DND-41 (cell line): Measurements from ENCODE around the gene DUS3L.

Source experiments
- EZH2 ChIP-seq: IDR thresholded peaks from 3 replicates; pipeline ENCODE4 v1.6.1; 2012; ENCODE audit warnings: borderline replicate concordance, low read depth, mild to moderate bottlenecking, moderate library complexity, low read length, inconsistent platforms; ENCODE audit not compliant: severe bottlenecking
- TF ChIP-seq, protein P1 (sequence below): IDR thresholded peaks from 2 replicates; pipeline ENCODE4 v1.5.1; 2012; ENCODE audit warnings: borderline replicate concordance, low read length, moderate library complexity, mild to moderate bottlenecking; ENCODE audit not compliant: poor library complexity, severe bottlenecking; ENCODE audit errors: extremely low read depth

DNA sequence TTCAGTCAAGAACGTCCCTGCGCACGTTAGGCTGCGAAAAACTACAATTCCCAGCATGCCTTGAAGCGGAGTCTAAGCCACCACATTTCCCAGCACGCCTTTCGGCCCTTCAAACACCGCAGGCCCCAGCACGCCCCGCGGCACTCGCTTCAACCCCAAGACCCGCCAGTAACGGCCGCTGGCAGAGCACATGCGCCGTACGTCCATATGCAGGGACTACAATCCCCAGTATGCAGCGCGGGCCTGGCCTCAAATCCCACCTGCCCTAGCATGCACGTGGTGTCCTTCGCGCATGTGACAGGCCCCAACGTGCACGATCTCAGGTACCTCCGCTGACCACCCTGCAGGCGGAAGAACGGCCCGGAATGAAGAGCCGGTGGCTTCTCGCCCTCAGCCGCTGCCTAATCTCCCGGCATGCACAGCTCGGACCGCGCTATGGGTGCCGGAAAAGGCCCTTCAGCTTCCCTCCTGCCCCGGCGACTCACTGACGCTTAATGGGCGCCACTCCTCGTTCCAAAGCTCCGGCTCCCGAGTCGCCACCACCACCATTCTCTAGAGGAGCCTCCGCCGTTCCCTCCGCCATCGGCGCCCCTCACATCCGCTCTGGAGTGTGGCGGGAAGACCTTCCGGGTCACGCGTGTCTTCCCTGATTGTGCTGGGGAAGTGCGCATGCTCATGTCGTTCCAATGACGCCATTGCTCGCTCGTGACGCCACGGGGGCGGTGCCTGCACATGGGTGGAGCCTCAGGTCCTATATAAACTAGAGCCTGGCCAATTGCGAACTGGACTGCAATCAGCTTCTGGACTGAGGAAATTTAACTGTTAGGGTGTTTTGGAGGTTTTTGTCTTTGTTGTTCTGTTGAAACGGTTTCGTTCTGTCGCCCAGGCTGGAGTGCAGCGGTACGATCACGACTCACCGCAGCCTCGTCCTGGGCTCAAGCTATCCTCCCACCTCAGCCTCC is at the start of gene DUS3L:
- TF ChIP-seq, protein P1, sequence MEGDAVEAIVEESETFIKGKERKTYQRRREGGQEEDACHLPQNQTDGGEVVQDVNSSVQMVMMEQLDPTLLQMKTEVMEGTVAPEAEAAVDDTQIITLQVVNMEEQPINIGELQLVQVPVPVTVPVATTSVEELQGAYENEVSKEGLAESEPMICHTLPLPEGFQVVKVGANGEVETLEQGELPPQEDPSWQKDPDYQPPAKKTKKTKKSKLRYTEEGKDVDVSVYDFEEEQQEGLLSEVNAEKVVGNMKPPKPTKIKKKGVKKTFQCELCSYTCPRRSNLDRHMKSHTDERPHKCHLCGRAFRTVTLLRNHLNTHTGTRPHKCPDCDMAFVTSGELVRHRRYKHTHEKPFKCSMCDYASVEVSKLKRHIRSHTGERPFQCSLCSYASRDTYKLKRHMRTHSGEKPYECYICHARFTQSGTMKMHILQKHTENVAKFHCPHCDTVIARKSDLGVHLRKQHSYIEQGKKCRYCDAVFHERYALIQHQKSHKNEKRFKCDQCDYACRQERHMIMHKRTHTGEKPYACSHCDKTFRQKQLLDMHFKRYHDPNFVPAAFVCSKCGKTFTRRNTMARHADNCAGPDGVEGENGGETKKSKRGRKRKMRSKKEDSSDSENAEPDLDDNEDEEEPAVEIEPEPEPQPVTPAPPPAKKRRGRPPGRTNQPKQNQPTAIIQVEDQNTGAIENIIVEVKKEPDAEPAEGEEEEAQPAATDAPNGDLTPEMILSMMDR, result no peak
- no peak for TF ChIP-seq EZH2
